GM19467 (cell line): ENCODE data around the gene AHNAK2.
"Not testable (repeated sequence)": the region's sequence is repeated elsewhere in the genome, so short reads cannot be mapped to it uniquely, and the experiment has no call there.

Source experiments
- ATAC-seq: cut with Tn5 transposase; IDR thresholded peaks from one replicate; pipeline ENCODE4 v1.9.1; 2021; ENCODE audit warnings: mild to moderate bottlenecking, moderate library complexity; ENCODE audit not compliant: unreplicated experiment

The AHNAK2 gene

DNA sequence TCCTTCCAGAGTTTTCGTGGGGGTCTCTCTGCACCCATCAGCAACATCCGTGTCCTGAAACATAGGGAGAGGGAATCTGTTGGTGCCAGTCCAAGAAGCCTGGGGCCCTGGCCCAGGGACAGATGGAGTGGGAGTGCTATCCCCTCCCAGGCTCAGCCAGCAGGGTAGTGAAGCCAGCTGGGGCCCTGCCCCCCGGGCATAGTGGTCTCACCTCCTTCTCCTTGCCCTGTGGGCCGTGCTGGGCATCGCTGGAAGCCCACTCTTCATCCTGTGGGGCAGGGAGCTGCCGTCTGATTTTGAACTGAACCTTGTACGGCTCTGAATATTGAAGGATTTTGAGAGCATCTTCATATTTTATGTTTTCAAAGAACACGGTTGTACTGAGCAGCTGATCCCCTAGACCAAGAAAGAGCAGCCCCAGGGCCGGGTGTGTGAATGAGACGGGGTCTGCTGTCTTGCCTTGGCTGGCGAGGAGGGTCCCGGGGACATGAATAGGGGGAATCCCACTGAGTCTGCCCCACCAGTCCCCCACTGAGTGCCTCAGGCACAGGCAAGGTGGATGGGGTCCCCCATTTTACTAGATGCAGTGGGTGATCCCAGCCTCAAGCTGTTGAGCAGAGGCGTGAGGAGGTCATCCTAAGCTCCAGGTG lies 23.3 kb downstream of the AHNAK2 start:
- no peak for ATAC-seq

DNA sequence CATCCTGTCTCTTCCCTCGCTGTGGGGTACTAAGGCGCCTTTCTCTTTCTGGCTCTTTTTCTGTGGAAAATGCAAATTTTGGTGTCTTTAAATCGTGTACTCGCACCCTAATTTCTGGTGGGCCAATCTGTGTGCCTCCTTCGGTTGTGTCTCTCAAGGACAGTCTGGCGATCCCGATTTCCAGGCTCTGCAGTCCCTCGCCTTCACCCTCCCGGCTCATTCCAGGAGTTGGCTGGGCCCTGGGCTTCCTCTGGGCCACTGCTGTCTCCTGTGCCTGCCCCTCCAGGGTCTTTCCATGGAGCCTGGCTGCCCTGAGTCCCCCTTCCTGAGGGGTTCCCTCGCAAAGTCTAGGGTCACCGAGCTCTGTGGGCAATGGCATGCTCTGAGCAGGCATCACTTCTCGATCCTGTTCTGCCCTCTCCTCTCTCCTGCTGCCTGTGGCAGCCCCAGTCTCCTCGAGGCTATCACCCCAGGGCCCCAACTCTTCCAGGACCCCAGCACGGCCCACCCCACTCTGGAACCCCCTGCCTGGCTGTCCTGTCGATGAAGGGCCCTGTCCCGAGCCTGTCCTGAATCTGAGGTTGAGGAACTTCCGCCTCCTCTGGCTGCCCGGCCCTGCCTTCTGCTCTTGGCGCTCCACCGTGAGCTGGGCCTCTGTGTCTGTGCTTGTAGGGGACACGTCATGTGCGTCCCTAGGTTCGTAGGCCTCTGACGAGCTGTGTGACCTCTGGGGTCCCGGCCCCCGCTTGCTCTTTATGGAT lies 24.1 kb downstream of the AHNAK2 start:
- ATAC-seq, result no peak

DNA sequence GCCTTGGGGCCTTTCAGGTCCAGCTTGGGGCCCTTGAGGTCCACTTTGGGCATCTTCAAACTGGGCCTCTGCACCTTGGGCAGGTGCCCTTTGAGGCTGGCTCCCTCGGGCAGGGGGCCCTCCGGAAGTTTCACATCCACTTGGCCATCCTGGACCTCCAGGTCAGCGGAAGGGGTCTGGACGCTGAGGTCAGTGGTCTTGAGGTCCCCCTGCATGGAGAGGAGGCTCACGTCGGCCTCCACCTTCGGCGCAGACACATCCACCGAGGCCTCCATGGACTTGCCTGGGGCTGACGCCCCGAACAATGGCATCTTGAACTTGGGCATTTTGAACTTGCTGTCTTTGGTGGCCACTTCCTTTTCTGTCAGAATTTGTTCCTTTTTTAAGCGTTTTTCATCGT lies 25.1 kb downstream of the AHNAK2 start:
- no peak for ATAC-seq

- ATAC-seq, result not testable (repeated sequence)
These were observed 26.1 kb downstream of the AHNAK2 start for GRCh38 chr14:104951863-104952657.

GRCh38 chr14:104950701-104951100 lies 27.5 kb downstream of the AHNAK2 start:
- ATAC-seq, result not testable (repeated sequence)

DNA sequence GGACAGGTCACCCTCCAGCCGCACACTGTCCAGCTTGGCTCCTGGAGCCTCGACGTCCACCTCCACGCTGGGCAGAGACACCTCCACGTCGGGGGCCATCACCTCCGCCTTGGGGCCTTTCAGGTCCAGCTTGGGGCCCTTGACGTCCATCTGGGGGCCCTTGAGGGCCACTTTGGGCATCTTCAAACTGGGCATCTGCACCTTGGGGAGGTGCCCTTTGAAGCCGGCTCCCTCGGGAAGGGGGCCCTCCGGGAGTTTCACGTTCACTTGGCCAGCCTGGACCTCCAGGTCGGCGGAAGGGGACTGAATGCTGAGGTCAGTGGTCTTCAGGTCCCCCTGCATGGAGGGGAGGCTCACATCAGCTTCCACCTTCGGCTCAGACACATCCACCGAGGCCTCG lies 28.2 kb downstream of the AHNAK2 start:
- ATAC-seq, result no peak

DNA sequence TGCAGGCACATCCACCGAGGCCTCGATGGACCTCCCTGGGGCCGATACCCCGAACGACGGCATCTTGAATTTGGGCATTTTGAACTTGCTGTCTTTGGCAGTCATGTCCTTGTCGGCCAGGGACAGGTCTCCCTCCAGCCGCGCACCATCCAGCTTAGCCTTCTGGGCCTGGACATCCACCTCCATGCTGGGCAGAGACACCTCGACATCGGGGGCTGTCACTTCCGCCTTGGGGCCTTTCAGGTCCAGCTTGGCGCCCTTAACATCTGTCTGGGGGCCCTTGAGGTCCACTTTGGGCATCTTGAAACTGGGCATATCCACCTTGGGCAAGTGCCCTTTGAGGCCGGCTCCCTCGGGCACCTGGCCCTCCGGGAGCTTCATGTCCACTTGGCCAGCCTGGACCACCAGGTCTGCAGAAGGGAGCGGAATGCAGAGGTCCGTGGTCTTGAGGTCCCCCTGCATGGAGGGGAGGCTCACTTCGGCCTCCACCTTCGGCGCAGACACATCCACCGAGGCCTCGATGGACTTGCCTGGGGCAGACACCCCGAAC lies 28.7 kb downstream of the AHNAK2 start:
- ATAC-seq, result not testable (repeated sequence)

DNA sequence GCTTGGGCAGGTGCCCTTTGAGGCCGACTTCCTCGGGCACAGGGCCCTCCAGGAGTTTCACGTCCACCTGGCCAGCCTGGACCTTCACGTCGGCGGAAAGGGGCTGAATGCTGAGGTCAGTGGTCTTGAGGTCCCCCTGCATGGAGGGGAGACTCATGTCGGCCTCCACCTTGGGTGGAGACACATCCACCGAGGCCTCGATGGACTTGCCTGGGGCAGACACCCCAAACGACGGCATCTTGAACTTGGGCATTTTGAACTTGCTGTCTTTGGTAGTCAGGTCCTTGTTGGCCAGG lies 29.5 kb downstream of the AHNAK2 start:
- no peak for ATAC-seq

- ATAC-seq, result not testable (repeated sequence)
These were observed 30.1 kb downstream of the AHNAK2 start for GRCh38 chr14:104947881-104948735.

- ATAC-seq, result not testable (repeated sequence)
These were observed 31.0 kb downstream of the AHNAK2 start for GRCh38 chr14:104947201-104947600.

DNA sequence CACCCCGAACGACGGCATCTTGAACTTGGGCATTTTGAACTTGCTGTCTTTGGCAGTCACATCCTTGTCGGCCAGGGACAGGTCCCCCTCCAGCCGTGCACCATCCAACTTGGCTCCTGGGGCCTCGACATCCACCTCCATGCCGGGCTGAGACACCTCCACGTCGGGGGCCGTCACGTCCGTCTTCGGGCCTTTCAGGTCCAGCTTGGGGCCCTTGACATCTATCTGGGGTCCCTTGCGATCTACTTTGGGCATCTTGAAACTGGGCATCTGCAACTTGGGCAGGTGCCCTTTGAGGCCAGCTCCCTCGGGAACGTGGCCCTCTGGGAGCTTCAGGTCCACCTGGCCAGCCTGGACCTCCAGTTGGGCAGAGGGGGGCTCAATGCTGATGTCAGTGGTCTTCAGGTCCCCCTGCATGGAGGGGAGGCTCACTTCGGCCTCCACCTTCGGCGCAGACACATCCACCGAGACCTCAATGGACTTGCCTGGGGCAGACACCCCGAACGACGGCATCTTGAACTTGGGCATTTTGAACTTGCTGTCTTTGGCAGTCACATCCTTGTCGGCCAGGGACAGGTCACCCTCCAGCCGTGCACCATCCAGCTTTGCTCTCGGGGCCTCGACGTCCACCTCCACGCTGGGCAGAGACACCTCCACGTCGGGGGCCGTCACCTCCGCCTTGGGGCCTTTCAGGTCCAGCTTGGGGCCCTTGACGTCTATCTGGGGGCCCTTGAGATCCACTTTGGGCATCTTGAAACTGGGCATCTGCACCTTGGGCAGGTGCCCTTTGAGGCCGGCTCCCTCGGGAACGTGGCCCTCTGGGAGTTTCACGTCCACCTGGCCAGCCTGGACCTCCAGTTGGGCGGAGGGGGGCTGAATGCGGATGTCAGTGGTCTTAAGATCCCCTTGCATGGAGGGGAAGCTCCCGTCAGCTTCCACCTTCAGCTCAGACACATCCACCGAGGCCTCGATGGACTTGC lies 31.9 kb downstream of the AHNAK2 start:
- ATAC-seq, result not testable (repeated sequence)

DNA sequence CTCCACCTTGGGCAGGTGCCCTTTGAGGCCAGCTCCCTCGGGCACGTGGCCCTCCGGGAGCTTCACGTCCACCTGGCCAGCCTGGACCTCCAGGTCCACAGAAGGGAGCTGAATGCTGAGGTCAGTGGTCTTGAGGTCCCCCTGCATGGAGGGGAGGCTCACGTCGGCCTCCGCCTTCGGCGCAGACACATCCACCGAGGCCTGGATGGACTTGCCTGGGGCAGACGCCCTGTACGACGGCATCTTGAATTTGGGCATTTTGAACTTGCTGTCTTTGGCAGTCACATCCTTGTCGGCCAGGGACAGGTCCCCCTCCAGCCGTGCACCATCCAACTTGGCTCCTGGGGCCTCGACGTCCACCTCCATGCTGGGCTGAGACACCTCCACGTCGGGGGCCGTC lies 32.9 kb downstream of the AHNAK2 start:
- not testable (repeated sequence) for ATAC-seq

DNA sequence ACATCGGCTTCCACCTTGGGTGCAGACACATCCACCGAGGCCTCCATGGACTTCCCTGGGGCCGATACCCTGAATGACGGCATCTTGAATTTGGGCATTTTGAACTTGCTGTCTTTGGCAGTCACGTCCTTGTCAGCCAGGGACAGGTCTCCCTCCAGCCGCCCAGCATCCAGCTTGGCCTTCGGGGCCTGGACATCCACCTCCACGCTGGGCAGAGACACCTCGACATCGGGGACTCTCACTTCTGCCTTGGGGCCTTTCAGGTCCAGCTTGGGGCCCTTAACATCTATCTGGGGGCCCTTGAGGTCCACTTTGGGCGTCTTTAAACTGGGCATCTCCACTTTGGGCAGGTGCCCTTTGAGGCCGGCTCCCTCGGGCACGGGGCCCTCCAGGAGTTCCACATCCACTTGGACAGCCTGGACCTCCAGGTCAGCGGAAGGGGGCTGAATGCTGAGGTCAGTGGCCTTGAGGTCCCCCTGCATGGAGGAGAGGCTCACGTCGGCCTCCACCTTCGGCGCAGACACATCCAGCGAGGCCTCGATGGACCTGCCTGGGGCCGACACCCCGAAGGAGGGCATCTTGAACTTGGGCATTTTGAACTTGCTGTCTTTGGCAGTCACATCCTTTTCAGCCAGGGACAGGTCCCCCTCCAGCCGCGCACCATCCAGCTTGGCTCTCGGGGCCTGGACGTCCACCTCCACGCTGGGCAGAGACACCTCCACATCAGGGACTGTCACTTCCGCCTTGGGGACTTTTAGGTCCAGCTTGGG lies 33.6 kb downstream of the AHNAK2 start:
- ATAC-seq, result not testable (repeated sequence)

- ATAC-seq, result not testable (repeated sequence)
These were observed 34.2 kb downstream of the AHNAK2 start for GRCh38 chr14:104944016-104944308.

GRCh38 chr14:104943216-104944015 lies 34.8 kb downstream of the AHNAK2 start:
- not testable (repeated sequence) for ATAC-seq

DNA sequence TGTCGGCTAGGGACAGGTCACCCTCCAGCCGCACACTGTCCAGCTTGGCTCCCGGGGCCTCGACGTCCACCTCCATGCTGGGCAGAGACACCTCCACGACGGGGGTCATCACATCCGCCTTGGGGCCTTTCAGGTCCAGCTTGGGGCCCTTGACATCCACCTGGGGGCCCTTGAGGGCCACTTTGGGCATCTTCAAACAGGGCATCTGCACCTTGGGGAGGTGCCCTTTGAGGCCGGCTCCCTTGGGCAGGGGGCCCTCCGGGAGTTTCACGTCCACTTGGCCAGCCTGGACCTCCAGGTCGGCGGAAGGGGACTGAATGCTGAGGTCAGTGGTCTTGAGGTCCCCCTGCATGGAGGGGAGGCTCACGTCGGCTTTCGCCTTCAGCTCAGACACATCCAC lies 35.6 kb downstream of the AHNAK2 start:
- no peak for ATAC-seq

GRCh38 chr14:104941508-104942365 lies 36.4 kb downstream of the AHNAK2 start:
- ATAC-seq, result no peak
